KBM-7 (cell line): ENCODE measurements around the gene PLA2G2C.

Experiments
- DNase-seq: peaks from one replicate; pipeline ENCODE4 v3.0.0-alpha.2; 2015
- in situ Hi-C: fragments of 300-500 bp; cut with MboI; formaldehyde crosslinking; loops from 2 replicates; pipeline ENCODE4 v1.14.3; 2020; ENCODE audit warnings: low sequenced_read_pairs, low pct_unique_long_range_greater_than_20kb, mixed read lengths

The PLA2G2C gene

GRCh38 chr1:20211511-20211931 is 25.2 kb upstream of the PLA2G2C start:
- DNase-seq: no peak
- in situ Hi-C loops: loop anchor here (25.0 kb wide), 1 partner anchor 276 kb away; the partner anchor contains the start of gene CAMK2N1

GRCh38 chr1:20210736-20211460 is 24.6 kb upstream of the PLA2G2C start:
- DNase-seq: no peak
- in situ Hi-C loops: loop anchor here (25.0 kb wide), 1 partner anchor 276 kb away; the partner anchor contains the start of gene CAMK2N1

DNA sequence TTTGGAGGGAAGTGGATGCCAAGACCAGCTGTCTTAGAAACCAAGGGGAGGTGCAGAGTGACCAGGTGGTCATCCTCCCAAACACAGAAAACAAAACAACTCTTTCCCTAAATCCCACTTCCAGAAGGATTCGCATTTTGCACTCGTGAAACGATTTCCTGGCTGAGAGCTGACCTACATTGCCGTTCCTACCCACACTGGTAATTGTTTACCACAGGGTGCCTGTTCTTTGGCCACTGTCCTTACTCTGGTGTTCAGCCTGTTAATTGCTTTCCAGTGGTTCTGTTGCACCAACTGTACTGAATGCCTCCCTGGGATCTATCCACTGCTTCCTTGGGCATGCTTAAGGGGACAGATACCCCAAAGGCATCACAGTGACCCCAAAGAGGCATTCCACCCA is 23.2 kb upstream of the PLA2G2C start:
- DNase-seq: no peak
- in situ Hi-C loops: loop anchor here (25.0 kb wide), 1 partner anchor 278 kb away; the partner anchor contains the start of gene CAMK2N1

- in situ Hi-C loops: loop anchor here (25.0 kb wide), 1 partner anchor 280 kb away; the partner anchor contains the start of gene CAMK2N1
- DNase-seq: no peak
Measured at GRCh38 chr1:20207546-20207945, 21.2 kb upstream of the PLA2G2C start.

- DNase-seq: no peak
- in situ Hi-C loops: loop anchor here (25.0 kb wide), 1 partner anchor 285 kb away; the partner anchor contains the start of gene CAMK2N1
Measured at GRCh38 chr1:20202166-20202565, 15.8 kb upstream of the PLA2G2C start.

GRCh38 chr1:20200966-20201365 is 14.6 kb upstream of the PLA2G2C start:
- no peak for DNase-seq
- in situ Hi-C loops: loop anchor here (25.0 kb wide), 1 partner anchor 286 kb away; the partner anchor contains the start of gene CAMK2N1

- no peak for DNase-seq
- in situ Hi-C loops: loop anchor here (25.0 kb wide), 1 partner anchor 287 kb away; the partner anchor contains the start of gene CAMK2N1
Measured at GRCh38 chr1:20199840-20200239, 13.5 kb upstream of the PLA2G2C start.

GRCh38 chr1:20199403-20199802 is 13.1 kb upstream of the PLA2G2C start:
- no peak for DNase-seq
- in situ Hi-C loops: no loop called here

DNA sequence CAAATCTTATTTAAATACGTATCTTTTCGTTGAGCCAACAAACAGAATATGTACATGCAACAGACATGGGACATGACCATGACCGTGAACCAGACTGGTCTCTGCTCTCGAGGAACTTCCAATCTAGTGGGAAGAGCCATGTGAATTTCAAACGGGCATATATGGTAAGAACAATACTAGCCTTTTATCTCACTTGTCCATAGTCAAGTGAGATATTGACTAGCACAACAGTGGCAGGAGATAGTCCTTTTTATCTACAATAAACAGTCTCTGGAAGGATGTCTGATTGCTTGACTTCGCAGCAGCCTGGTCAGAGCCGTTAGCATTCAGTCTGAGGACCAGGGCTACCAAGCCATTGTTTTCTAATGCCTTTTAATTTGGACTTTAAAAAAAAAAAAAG is 12.6 kb upstream of the PLA2G2C start:
- in situ Hi-C loops: no loop called here
- no peak for DNase-seq

DNA sequence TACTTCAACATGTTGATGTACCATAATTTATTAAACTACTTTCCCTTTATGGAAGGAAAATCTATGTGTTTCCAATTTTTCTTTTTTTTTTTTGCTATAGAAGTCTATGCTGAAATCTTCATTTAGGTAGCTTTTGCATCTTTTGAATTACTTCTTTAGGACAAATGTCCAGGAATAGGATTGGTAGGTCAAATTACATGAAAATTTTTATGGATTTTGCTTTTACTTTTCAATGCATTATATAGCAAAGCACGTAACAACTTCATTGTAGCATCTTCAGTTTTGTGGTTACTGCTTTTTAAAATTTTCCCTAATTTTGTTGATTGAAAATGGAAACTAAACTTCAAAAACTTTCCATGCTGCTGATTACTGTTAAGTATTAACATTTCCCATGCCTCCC is 12.0 kb upstream of the PLA2G2C start:
- no peak for DNase-seq
- in situ Hi-C loops: no loop called here

- in situ Hi-C loops: no loop called here
- no peak for DNase-seq
Measured at GRCh38 chr1:20197329-20197791, 11.0 kb upstream of the PLA2G2C start.

- in situ Hi-C loops: no loop called here
Measured at GRCh38 chr1:20195462-20195780, 9.1 kb upstream of the PLA2G2C start.

DNA sequence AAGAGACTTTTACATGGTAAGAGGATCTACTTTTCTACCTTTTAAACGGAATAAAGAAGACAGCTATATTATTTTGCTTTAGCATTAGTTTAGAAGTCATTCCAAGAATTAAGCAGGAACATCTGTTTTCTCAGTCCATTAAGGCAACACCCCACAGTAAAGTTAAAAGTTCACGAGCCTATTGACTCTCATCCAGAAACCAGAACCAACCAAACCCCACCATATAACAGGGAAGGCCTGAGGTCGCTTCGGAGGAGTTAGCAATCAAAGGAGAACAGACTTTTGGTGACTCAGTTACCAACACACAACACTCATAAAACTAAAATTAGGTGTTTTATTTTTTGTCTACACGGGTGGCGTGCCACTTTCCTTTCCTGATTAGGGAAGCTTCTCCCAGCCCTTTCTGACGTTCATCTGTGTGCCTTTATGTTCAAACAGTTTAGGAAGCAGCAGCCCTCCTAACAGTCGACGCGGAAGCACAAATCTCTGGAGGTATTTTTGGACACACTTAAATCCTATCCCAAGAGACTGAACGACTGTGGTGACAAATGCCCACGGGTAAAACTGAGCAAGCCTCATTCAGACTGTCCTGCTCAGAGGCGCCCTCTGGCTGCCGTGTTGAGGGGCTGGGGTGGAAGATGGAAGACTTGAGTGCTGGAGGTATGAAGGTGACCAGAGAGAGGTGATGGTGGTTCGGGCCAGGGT is 8.6 kb upstream of the PLA2G2C start:
- peak; percentile 62 for DNase-seq
- in situ Hi-C loops: no loop called here

More at GRCh38 chr1:20195462-20195780, 9.1 kb upstream of the PLA2G2C start:
- DNase-seq: no peak

- in situ Hi-C loops: no loop called here
- no peak for DNase-seq
Measured at GRCh38 chr1:20194224-20194623, 7.9 kb upstream of the PLA2G2C start.

GRCh38 chr1:20192871-20193411 is 6.6 kb upstream of the PLA2G2C start:
- no peak for DNase-seq
- in situ Hi-C loops: no loop called here

- no peak for DNase-seq
- in situ Hi-C loops: no loop called here
Measured at GRCh38 chr1:20192364-20192763, 6.0 kb upstream of the PLA2G2C start.

- in situ Hi-C loops: no loop called here
- no peak for DNase-seq
Measured at GRCh38 chr1:20191266-20191825, 5.0 kb upstream of the PLA2G2C start.

DNA sequence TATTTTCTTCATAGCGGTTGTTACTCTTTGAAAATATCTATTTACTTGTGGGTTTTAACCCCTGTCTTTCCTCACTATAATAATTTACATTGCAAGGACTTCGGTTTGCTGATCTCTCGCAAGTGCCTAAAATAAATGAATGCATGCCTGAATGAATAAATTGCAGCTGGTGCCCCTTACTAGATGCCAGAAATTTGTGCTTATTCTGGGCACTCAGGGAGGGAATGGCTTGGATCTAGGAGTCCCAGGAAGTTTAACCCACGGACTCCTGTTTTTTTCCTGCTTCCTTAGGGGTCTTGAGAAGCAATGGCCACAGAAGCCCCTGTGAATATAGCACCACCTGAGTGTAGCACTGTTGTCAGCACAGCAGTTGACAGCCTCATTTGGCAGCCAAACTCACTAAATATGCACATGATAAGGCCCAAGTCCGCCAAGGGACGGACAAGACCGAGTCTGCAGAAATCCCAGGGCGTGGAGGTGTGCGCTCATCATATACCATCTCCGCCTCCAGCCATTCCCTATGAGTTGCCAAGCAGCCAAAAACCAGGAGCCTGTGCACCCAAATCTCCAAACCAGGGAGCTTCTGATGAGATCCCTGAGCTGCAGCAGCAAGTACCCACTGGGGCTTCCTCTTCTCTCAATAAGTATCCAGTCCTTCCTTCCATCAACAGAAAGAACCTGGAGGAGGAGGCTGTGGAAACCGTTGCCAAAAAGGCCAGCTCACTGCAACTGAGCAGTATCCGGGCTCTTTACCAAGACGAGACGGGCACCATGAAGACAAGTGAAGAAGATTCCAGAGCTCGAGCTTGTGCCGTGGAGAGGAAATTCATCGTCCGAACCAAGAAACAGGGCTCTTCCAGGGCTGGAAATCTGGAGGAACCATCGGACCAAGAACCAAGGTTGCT is 4.2 kb upstream of the PLA2G2C start:
- DNase-seq: no peak
- in situ Hi-C loops: no loop called here

GRCh38 chr1:20189664-20190063 is 3.3 kb upstream of the PLA2G2C start:
- no peak for DNase-seq
- in situ Hi-C loops: no loop called here
